Measurements from ENCODE around the gene ARHGAP45. TPM values are rescaled to one million over a fixed set of nuclear protein-coding genes. Genes with fewer than 3 reads are reported as not detected.

The ARHGAP45 gene
- total RNA-seq, 4 donors from 2014 or later: 9.5 to 29.8 (median 14.6) TPM

- Histone ChIP-seq H3K36me3 (peaks cover 0 to 33% of the 10 kb centered on the region in 2 donors), H3K27me3 (peaks cover 6% of the 10 kb centered on the region), H3K9me3 (no peaks in the 10 kb centered on the region), H3K27ac (peak within 1 kb of the TSS in 3 of 4 donors; percentile 70 to 71 (median 71)), H3K4me3 (peak within 1 kb of the TSS; percentile 31 to 55), H3K4me1 (peaks cover 0 to 52% (median 20%) of the 10 kb centered on the region in 3 donors)
- peak in 1 of 4 experiments; percentile 11 for TF ChIP-seq CTCF (IDR thresholded peaks at IDR 0.05)
- TF ChIP-seq POLR2AphosphoS5 (IDR thresholded peaks at IDR 0.05): peak; percentile 84
- peak in 1 of 2 donors; percentile 6 for TF ChIP-seq POLR2A (IDR thresholded peaks at IDR 0.05)
- TF ChIP-seq EP300 (IDR thresholded peaks at IDR 0.05): no peak
- peak; percentile 96 for ATAC-seq
- 0% methylated on average over 2 of the region's 56 CpGs; no CpG with 5 or more reads in 1 of the 2 donors for WGBS, 2 donors (ENCODE audit: low coverage in 1 of 2)
Observed at GRCh38 chr19:1039646-1040475, 27.1 kb upstream of the ARHGAP45 start, which contains the start of gene ABCA7. Gene ABCA7, plus strand, starts transcription at chr19:1040107. Its CDS starts 1,255 bp downstream, at chr19:1041362.

DNA sequence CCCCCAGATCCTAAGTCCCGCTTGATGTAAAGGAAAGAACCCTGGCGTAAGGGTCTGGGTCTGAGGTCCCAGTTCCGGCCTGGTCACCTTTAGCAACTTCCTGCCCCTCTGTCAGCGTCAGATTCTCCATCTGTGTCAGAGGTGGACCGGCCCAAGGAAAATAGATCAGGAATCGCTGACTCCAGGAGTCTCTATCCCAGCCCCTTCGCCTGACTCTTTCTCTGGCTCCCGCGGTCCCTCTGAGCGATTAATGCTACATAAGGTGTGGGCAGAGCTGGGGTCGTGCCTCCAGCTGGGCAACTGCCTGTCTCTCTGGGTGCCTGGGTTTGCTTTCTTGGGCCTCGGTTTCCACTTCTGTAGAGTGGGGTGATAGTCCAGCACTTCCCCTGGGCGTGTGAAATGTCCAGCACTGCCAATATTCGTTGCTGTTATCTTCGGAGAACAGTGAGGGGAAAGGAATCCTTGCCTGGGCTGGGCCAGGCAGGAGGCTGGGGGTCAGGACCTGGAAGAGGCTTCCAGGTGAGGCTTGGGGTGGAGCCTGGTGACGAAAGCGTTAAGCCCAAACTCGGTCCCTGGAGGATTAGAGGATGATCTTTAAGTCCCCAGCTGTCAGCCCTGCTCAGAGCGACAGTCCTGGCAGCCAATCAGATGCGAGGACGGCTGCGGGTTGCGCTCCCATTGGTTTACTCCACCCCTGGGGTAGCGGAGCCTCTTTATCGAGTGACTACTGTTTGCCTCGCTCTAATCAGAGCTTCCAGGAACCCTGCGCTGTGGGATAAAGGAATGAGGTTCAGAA, 26.3 kb upstream of the ARHGAP45 start:
- peak overlapping the region; percentile 31 to 55 for H3K4me3 ChIP-seq
- peaks cover 0 to 52% (median 20%) of the 10 kb centered on the region in 3 donors for H3K4me1 ChIP-seq
- TF ChIP-seq POLR2AphosphoS5 (IDR thresholded peaks at IDR 0.05) (no peak), POLR2A (IDR thresholded peaks at IDR 0.05) (no peak), EP300 (IDR thresholded peaks at IDR 0.05) (no peak), CTCF (IDR thresholded peaks at IDR 0.05) (no peak)
- peak; percentile 58 for ATAC-seq
- H3K27ac ChIP-seq: peak overlapping the region in 3 of 4 donors; percentile 70 to 71 (median 71)
- H3K9me3 ChIP-seq: no peaks in the 10 kb centered on the region
- peaks cover 0 to 25% of the 10 kb centered on the region in 2 donors for H3K36me3 ChIP-seq
- 0 to 5% methylated on average over 1 to 9 of the region's 27 CpGs for WGBS, 2 donors (ENCODE audit: low coverage in 1 of 2)
- peaks cover 6% of the 10 kb centered on the region for H3K27me3 ChIP-seq

- H3K27me3 ChIP-seq: peaks cover 6% of the 10 kb centered on the region
- peak overlapping the region; percentile 6 to 55 for H3K4me3 ChIP-seq
Observed at GRCh38 chr19:1041272-1041834, 25.6 kb upstream of the ARHGAP45 start.

More at GRCh38 chr19:1041272-1041834, 25.6 kb upstream of the ARHGAP45 start:
- H3K27ac ChIP-seq: peak overlapping the region in 1 of 4 donors; percentile 45
- H3K9me3 ChIP-seq: no peaks in the 10 kb centered on the region
- H3K4me1 ChIP-seq: peaks cover 0 to 52% (median 20%) of the 10 kb centered on the region in 3 donors
- peaks cover 0 to 19% of the 10 kb centered on the region in 2 donors for H3K36me3 ChIP-seq
- TF ChIP-seq CTCF (IDR thresholded peaks at IDR 0.05): no peak
- TF ChIP-seq POLR2A (IDR thresholded peaks at IDR 0.05): no peak
- TF ChIP-seq EP300 (IDR thresholded peaks at IDR 0.05): no peak
- TF ChIP-seq POLR2AphosphoS5 (IDR thresholded peaks at IDR 0.05): no peak
- ATAC-seq: no peak
- WGBS, 2 donors (ENCODE audit: low coverage in 1 of 2): 15 to 62% methylated on average over 3 to 5 of the region's 26 CpGs

All from gastroesophageal sphincter (tissue), 4 donors.